Activated CD8-positive, alpha-beta T cell treated with anti-CD3 and anti-CD28 coated beads for 36 hours (primary cell): Measurements from ENCODE around the gene COA1. TPM values are rescaled to one million over a fixed set of nuclear protein-coding genes. Genes with fewer than 3 reads are reported as not detected.

Experiments
- ATAC-seq: fragments of 200-7000 bp; cut with Tn5 transposase; one replicate; pipeline ENCODE4 v1.10.0; 2021; ENCODE audit warnings: mild to moderate bottlenecking, moderate library complexity
- CTCF ChIA-PET: fragments of 350-600 bp; sonication (Branson Sonifier 250); formaldehyde crosslinking; loops from one replicate; lab custom pipeline; 2021; ENCODE audit warnings: antibody characterized with exemption; lab: Charles Lee
- POLR2A ChIA-PET: fragments of 350-600 bp; sonication (Branson Sonifier 250); formaldehyde crosslinking; loops from one replicate; lab custom pipeline; 2021; ENCODE audit warnings: antibody characterized with exemption; lab: Charles Lee
- DNase-seq: peaks from one replicate; pipeline ENCODE4 v3.0.0-alpha.2; 2020
- H3K27ac Mint-ChIP-seq: one replicate; pipeline ENCODE4 v1.8.0; 2021; ENCODE audit warnings: mild to moderate bottlenecking, mixed read lengths
- H3K27me3 Mint-ChIP-seq: one replicate; pipeline ENCODE4 v1.8.0; 2021; ENCODE audit warnings: mixed read lengths
- H3K36me3 Mint-ChIP-seq: one replicate; pipeline ENCODE4 v1.8.0; 2021; ENCODE audit warnings: low read depth, mixed read lengths
- H3K4me1 Mint-ChIP-seq: one replicate; pipeline ENCODE4 v1.8.0; 2021; ENCODE audit warnings: low read depth, mixed read lengths
- H3K4me3 Mint-ChIP-seq: one replicate; pipeline ENCODE4 v1.8.0; 2021; ENCODE audit warnings: mild to moderate bottlenecking, moderate library complexity, mixed read lengths
- H3K9me3 Mint-ChIP-seq: one replicate; pipeline ENCODE4 v1.8.0; 2021; ENCODE audit warnings: mixed read lengths
- intact Hi-C: fragments of 100-400 bp; cut with micrococcal nuclease; formaldehyde crosslinking; loops from one replicate; pipeline ENCODE4 v1.10.0; 2022
- total RNA-seq, 2 experiments: library from RNA; stranded (reverse); gene quantifications; one replicate each; pipeline ENCODE4 v1.2.3, GENCODE V29; 2021
- TF ChIP-seq, protein P1 (sequence below): fragments of 200-600 bp; IDR thresholded peaks from one replicate; pipeline ENCODE4 v1.8.0; 2022; ENCODE audit warnings: antibody characterized with exemption, mild to moderate bottlenecking

COA1 gene
- total RNA-seq, 2 experiments from 2014 or later = 78.8 to 85.6 TPM

DNA sequence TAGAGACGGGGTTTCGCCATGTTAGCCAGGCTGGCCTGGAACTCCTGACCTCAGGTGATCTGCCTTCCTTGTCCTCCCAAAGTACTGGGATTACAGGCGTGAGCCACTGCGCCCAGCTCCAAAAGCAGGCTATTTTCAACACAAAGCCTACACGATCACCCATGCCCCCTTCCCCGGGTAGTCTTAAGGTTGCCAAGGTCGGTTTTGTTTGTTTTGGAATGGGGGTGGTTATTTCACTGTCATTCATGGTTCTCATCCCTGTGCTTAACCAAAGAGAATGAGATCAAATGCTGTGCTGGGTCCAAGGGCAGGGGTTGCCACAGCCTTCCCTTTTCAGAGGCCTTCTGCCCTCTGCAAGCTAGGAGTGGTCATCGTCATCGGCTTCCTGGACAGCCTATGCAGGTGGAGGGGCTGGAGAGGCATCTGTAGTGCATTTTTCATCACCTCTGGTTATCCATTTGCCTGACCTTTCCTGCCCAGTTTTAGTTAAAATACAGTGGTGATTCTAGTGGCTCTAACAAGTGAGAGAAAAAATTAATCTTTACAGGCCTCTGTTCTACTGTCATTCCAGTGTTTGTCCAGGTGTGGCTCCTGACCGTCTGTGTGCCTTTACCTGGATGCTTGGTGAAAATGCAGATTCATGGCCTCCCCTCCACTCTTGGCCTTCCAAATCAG is 40.6 kb upstream of the COA1 start:
- Mint-ChIP-seq H3K9me3 (no peaks in the 10 kb centered on the region), H3K27me3 (no peaks in the 10 kb centered on the region), H3K27ac (no peak overlapping the region), H3K36me3 (peaks cover 14% of the 10 kb centered on the region), H3K4me1 (peaks cover 3% of the 10 kb centered on the region), H3K4me3 (no peak overlapping the region)
- CTCF ChIA-PET = interaction anchor here (1.7 kb wide), 1 partner anchor 188 kb away, joined by 5 read pairs; the partner anchor contains the start of gene STK17A
- intact Hi-C loops = no loop called here
- POLR2A ChIA-PET = no interaction called here
- DNase-seq = no peak
- TF ChIP-seq, protein P1, sequence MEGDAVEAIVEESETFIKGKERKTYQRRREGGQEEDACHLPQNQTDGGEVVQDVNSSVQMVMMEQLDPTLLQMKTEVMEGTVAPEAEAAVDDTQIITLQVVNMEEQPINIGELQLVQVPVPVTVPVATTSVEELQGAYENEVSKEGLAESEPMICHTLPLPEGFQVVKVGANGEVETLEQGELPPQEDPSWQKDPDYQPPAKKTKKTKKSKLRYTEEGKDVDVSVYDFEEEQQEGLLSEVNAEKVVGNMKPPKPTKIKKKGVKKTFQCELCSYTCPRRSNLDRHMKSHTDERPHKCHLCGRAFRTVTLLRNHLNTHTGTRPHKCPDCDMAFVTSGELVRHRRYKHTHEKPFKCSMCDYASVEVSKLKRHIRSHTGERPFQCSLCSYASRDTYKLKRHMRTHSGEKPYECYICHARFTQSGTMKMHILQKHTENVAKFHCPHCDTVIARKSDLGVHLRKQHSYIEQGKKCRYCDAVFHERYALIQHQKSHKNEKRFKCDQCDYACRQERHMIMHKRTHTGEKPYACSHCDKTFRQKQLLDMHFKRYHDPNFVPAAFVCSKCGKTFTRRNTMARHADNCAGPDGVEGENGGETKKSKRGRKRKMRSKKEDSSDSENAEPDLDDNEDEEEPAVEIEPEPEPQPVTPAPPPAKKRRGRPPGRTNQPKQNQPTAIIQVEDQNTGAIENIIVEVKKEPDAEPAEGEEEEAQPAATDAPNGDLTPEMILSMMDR = no peak
- ATAC-seq = no peak

DNA sequence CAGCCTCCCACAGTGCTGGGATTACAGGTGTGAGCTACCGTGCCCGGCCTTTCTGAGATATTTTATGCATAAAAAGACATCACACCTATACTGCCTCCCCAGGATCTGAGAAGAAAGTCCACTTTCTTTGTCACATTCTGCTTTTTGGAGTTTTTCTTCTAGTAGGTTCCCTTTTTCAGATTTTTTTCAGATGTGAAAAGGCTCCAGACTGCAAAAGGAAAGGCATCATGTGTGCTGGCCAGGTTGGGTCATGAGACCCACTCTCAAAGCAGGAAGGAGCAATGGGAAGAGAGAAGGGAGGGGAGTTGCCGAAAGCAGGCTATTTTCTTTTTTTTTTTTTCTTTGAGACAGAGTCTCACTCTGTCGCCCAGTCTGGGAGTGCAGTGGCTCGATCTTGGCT is 40.0 kb upstream of the COA1 start:
- H3K4me3 Mint-ChIP-seq = no peak overlapping the region
- H3K36me3 Mint-ChIP-seq = peaks cover 12% of the 10 kb centered on the region
- no peaks in the 10 kb centered on the region for H3K9me3 Mint-ChIP-seq
- peaks cover 8% of the 10 kb centered on the region for H3K4me1 Mint-ChIP-seq
- H3K27me3 Mint-ChIP-seq = no peaks in the 10 kb centered on the region
- TF ChIP-seq, protein P1 = no peak
- CTCF ChIA-PET = no interaction called here
- no peak overlapping the region for H3K27ac Mint-ChIP-seq
- ATAC-seq (no peak), DNase-seq (no peak)
- POLR2A ChIA-PET = no interaction called here
- intact Hi-C loops = no loop called here

DNA sequence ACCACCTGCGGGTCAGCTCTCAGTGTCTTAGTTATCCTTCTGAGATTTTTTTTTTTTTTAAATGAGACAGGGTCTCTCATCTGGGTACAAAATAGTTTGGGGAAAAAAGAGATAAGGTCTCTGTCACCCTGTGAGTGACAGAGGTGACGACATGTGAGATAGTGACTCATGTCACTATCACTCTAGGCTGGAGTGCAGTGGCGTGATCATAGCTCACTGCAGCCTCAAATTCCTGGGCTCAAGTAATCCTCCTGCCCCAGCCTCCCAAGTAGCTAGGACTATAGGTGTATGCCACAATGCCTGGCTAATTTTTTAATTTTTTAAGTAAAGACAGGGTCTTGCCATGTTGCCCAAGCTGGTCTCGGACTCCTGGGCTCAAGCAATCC is 39.6 kb upstream of the COA1 start:
- CTCF ChIA-PET = interaction anchor here (1.3 to 1.8 kb wide), 2 partner anchors 15 to 70 kb away, joined by 3 to 6 read pairs; no protein-coding TSS in a partner anchor

DNA sequence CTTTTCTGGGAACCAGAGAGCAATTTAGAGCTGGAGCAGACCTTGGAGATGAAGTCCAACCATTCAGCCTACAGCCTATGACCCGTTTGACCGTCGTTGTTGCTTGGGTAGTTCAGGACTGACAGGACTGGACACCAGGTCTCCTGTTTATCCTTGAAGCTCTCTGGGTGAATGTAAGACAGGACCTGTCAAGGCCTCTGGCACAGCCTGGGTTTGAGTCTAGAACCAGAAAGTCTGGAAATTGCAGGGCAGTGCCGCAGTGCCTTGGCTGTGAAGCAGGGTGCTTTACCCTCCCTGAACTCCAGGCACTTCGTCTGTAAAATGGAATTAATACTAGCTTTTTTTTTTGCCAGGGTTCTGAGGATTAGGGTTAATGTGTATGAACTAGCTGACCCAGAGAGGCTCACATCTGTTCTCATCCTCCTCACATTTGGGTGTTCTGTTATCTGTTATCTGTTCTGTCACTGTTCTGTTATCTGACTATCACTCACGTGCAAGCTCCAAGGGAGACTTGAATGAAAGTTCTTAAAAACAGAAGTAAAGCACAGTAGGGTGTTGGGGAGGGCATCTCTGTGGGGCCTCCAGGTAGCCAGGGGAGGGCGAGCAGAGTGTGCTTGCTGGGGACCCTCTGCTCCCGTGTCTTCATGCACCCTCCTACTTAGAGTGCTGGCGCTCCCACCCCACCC is 39.0 kb upstream of the COA1 start:
- Mint-ChIP-seq H3K36me3 (peaks cover 9% of the 10 kb centered on the region), H3K27ac (no peak overlapping the region), H3K27me3 (no peaks in the 10 kb centered on the region), H3K9me3 (no peaks in the 10 kb centered on the region), H3K4me1 (peaks cover 17% of the 10 kb centered on the region), H3K4me3 (no peak overlapping the region)
- no peak for ATAC-seq
- intact Hi-C loops = no loop called here
- no peak for DNase-seq
- TF ChIP-seq, protein P1 = no peak
- ChIA-PET CTCF (interaction anchor here (0.6 to 1.8 kb wide), 4 partner anchors 14 to 71 kb away, joined by 3 to 6 read pairs (median 3); no protein-coding TSS in a partner anchor), POLR2A (interaction anchor here (0.6 to 0.9 kb wide), 3 partner anchors 12 to 192 kb away, joined by 3 to 4 read pairs (median 3); no protein-coding TSS in a partner anchor)

More for the DNA sequence above, 39.6 kb upstream of the COA1 start:
- ATAC-seq (peak; percentile 62), DNase-seq (no peak)
- Mint-ChIP-seq H3K4me3 (no peak overlapping the region), H3K27me3 (no peaks in the 10 kb centered on the region), H3K36me3 (peaks cover 12% of the 10 kb centered on the region), H3K9me3 (no peaks in the 10 kb centered on the region), H3K4me1 (peaks cover 12% of the 10 kb centered on the region), H3K27ac (no peak overlapping the region)
- POLR2A ChIA-PET = interaction anchor here (0.6 to 0.8 kb wide), 2 partner anchors 13 to 193 kb away, joined by 3 to 4 read pairs; no protein-coding TSS in a partner anchor
- intact Hi-C loops = no loop called here
- TF ChIP-seq, protein P1 = no peak
